Pancreas (tissue), 10 donors: Measurements from ENCODE around the gene HTR4. TPM values are rescaled to one million over a fixed set of nuclear protein-coding genes. Genes with fewer than 3 reads are reported as not detected.

Experiments used
- ATAC-seq, 4 donors: fragments of 200-7000 bp; cut with Tn5 transposase; one replicate each; pipeline versions ENCODE4 v1.8.0 to v1.9.1; 2020; ENCODE audit warnings: mild to moderate bottlenecking in 4 of 4, moderate library complexity in 4 of 4
- DNase-seq, 6 donors: peaks; one replicate each; pipeline ENCODE4 v3.0.0-alpha.2; 2020
- FAIRE-seq: peaks from 2 replicates; lab custom pipeline; 2012; peaks lifted over from hg19 to GRCh38; lab: Jason Lieb, UNC
- H3K27ac ChIP-seq, 4 donors: fragments of 200-600 bp; sonication (generic); 1 replicate in 3 of 4; 2 replicates in 1 of 4; pipeline versions ENCODE4 v1.5.0 to v1.8.0; 2020
- H3K27me3 ChIP-seq, 4 donors: fragments of 200-600 bp; one replicate each; pipeline ENCODE4 v1.8.0; 2021
- H3K36me3 ChIP-seq, 3 donors: fragments of 200-600 bp; sonication (generic) in 1 of 3; one replicate each; pipeline versions ENCODE4 v1.5.0 to v1.8.0; 2020 to 2021
- H3K4me1 ChIP-seq, 3 donors: fragments of 200-600 bp; one replicate each; pipeline ENCODE4 v1.8.0; 2021
- H3K4me3 ChIP-seq, 4 donors: fragments of 200-600 bp; sonication (generic) in 2 of 4; one replicate each; pipeline versions ENCODE4 v1.5.0 to v1.8.0; 2020 to 2021
- H3K9me3 ChIP-seq, 4 donors: fragments of 200-600 bp; one replicate each; pipeline ENCODE4 v1.8.0; 2021
- WGBS, 2 donors: extraction: QIAGEN DNeasy Blood & Tissue Kit; methylation state at CpG; one replicate each; pipeline ENCODE4 v1.1.7; 2013; 5-methylcytosine and 5-hydroxymethylcytosine counted together
- intact Hi-C, 3 donors: fragments of 100-400 bp; cut with DNase I; formaldehyde crosslinking; loops; one replicate each; pipeline versions ENCODE4 v1.11.1 to v1.14.2; 2022
- polyA plus RNA-seq, 2 donors: library from polyadenylated mRNA; stranded (reverse); fragments of 200-250 nt; gene quantifications; one replicate each; pipeline ENCODE4 v1.2.3, GENCODE V29; 2013
- total RNA-seq, 6 donors: library from RNA; stranded (reverse); fragmentation: NEBNext Ultra II Directional in 4 of 6; extraction: Animal tissue kit (Norgen Biotek cat#: 25700) in 4 of 6; gene quantifications; one replicate each; pipeline versions ENCODE4 v1.2.1 to v1.2.4, GENCODE V29; 2021 to 2023
- TF ChIP-seq, protein P1 (sequence below), 4 donors: fragments of 200-600 bp; sonication (generic) in 3 of 4; IDR thresholded peaks; one replicate each; pipeline versions ENCODE4 v1.5.0 to v1.8.0; 2021; ENCODE audit warnings: antibody characterized with exemption in 4 of 4
- donor health status: healthy with polysubstance abuse.
- donor health status: DM: no; HTN: no; CAD: no; lungs with moderate emphysema.
- donor health status: DM: no; HTN: no; CAD: no.
- donor health status: control.
- donor health status: control.
- donor health status: Bipolar disorder and iron deficiency.
- donor health status: DM: yes; HTN: yes; CAD: no.
- donor health status: DM: no; HTN: no; CAD: no.
- donor health status: DM: no; HTN: no; CAD: no.
- donor health status: DM: yes; HTN: yes; CAD: no.

HTR4 gene
- total and polyA plus RNA-seq, 8 donors, result not detected

- no peaks in the 10 kb centered on the region for H3K4me1 ChIP-seq
- H3K9me3 ChIP-seq, result no peaks in the 10 kb centered on the region
- ATAC-seq, result no peak
- no peak for FAIRE-seq
- no peak for DNase-seq
- no peaks in the 10 kb centered on the region for H3K27me3 ChIP-seq
- H3K4me3 ChIP-seq, result no peak overlapping the region
- TF ChIP-seq, protein P1, sequence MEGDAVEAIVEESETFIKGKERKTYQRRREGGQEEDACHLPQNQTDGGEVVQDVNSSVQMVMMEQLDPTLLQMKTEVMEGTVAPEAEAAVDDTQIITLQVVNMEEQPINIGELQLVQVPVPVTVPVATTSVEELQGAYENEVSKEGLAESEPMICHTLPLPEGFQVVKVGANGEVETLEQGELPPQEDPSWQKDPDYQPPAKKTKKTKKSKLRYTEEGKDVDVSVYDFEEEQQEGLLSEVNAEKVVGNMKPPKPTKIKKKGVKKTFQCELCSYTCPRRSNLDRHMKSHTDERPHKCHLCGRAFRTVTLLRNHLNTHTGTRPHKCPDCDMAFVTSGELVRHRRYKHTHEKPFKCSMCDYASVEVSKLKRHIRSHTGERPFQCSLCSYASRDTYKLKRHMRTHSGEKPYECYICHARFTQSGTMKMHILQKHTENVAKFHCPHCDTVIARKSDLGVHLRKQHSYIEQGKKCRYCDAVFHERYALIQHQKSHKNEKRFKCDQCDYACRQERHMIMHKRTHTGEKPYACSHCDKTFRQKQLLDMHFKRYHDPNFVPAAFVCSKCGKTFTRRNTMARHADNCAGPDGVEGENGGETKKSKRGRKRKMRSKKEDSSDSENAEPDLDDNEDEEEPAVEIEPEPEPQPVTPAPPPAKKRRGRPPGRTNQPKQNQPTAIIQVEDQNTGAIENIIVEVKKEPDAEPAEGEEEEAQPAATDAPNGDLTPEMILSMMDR (IDR thresholded peaks at IDR 0.05), result no peak
- H3K36me3 ChIP-seq, result no peaks in the 10 kb centered on the region
- H3K27ac ChIP-seq, result no peak overlapping the region
- WGBS, 2 donors, result 41 to 54% methylated on average over 1 of the region's 1 CpG
- intact Hi-C loops, result no loop called here
Observed at GRCh38 chr5:148511810-148512347, 142.4 kb downstream of the HTR4 start.

DNA sequence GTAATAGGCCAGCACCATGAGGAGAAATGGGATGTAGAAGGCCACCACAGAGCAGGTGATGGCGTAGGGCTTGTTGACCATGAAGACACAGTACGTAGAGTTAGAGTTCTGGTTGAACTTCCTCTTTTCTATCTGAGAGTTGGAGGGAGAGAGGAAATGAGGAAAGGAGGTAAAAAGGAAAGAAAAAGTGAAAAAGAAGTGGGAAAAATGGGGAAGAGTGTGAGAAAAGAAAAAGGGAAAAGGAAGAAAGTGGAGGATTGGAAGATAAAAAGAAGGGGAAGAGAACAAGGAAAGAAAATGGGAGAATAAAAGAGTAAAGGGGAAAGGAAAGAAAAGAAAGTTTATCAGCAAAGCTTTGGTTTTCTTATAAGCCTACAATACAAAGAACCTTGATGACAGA, 144.4 kb downstream of the HTR4 start:
- no peaks in the 10 kb centered on the region for H3K36me3 ChIP-seq
- H3K27ac ChIP-seq, result no peak overlapping the region
- TF ChIP-seq, protein P1 (IDR thresholded peaks at IDR 0.05), result no peak
- 92% methylated on average over 2 of the region's 2 CpGs for WGBS, 2 donors
- H3K4me1 ChIP-seq, result no peaks in the 10 kb centered on the region
- DNase-seq (no peak), ATAC-seq (no peak), FAIRE-seq (no peak)
- intact Hi-C loops, result no loop called here
- no peaks in the 10 kb centered on the region for H3K9me3 ChIP-seq
- H3K27me3 ChIP-seq, result no peaks in the 10 kb centered on the region
- H3K4me3 ChIP-seq, result no peak overlapping the region

DNA sequence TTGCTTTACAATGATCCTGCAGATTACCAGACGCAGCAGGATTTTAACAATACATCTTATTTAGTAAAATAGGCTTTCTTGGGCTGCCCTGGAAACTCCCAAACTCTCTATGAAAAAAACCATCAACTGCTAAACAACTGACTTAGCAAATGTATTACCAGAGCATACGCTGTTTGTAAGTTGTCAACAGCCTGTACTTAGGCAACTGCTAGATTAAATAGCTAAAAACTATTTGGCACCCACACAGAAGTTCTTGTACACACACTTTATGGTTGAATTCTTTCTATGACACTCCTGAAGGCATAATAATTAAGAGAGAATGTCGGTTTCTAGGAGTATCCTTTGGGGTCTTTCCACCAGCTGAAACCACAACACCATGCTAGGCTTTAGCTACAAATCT, 146.7 kb downstream of the HTR4 start:
- DNase-seq, result no peak
- intact Hi-C loops, result no loop called here
- Histone ChIP-seq H3K4me1 (no peaks in the 10 kb centered on the region), H3K27me3 (no peaks in the 10 kb centered on the region), H3K9me3 (no peaks in the 10 kb centered on the region), H3K4me3 (no peak overlapping the region), H3K36me3 (no peaks in the 10 kb centered on the region), H3K27ac (no peak overlapping the region)
- no peak for ATAC-seq
- no peak for FAIRE-seq
- WGBS, 2 donors, result 66 to 71% methylated on average over 3 of the region's 3 CpGs
- TF ChIP-seq, protein P1 (IDR thresholded peaks at IDR 0.05), result no peak

DNA sequence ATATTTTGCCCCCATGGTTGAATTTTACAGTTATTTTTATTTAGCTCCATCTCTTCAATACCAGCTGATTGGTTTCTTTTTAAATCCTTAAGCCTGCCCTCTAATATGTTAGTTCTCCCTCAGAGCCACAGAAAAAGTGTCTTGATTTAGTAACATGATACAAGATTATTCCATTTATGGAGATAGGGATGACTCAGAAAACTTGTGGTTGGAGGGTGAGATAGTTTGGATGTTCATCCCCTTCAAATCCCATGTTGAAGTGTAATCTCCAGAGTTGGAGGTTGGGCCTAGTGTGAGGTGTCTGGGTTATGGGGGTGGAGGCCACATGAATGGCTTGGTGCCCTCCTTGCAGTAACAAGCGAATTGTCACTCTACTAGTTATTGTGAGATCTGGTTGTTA, 154.9 kb downstream of the HTR4 start:
- WGBS, 2 donors, result 90 to 92% methylated on average over 1 of the region's 1 CpG
- Histone ChIP-seq H3K9me3 (no peaks in the 10 kb centered on the region), H3K4me1 (no peaks in the 10 kb centered on the region), H3K4me3 (no peak overlapping the region), H3K27ac (no peak overlapping the region), H3K36me3 (no peaks in the 10 kb centered on the region), H3K27me3 (no peaks in the 10 kb centered on the region)
- ATAC-seq (no peak), FAIRE-seq (no peak), DNase-seq (no peak)
- intact Hi-C loops, result no loop called here
- TF ChIP-seq, protein P1 (IDR thresholded peaks at IDR 0.05), result no peak

GRCh38 chr5:148497757-148498156, 156.6 kb downstream of the HTR4 start:
- DNase-seq (no peak), FAIRE-seq (no peak), ATAC-seq (no peak)
- TF ChIP-seq, protein P1 (IDR thresholded peaks at IDR 0.05), result no peak
- H3K27me3 ChIP-seq, result no peaks in the 10 kb centered on the region
- no peak overlapping the region for H3K27ac ChIP-seq
- H3K4me1 ChIP-seq, result no peaks in the 10 kb centered on the region
- H3K36me3 ChIP-seq, result no peaks in the 10 kb centered on the region
- 89 to 94% methylated on average over 1 of the region's 1 CpG for WGBS, 2 donors
- no peak overlapping the region for H3K4me3 ChIP-seq
- intact Hi-C loops, result no loop called here
- H3K9me3 ChIP-seq, result no peaks in the 10 kb centered on the region
